ENCODE results near the gene ADPRH. TPM values are rescaled to one million over a fixed set of nuclear protein-coding genes. Genes with fewer than 3 reads are reported as not detected.

The ADPRH gene
- total and polyA plus RNA-seq, 2 of the 4 experiments (the other 2 are of a cell fraction) = under 0.01 to 0.12 TPM

GRCh38 chr3:119571688-119572087 is 7.6 kb upstream of the ADPRH start:
- no peak overlapping the region for H3K9ac ChIP-seq (ENCODE audit: low read depth, low read length)
- no peak overlapping the region for H3K56ac ChIP-seq (ENCODE audit: extremely low read depth, insufficient read depth, low read length)
- no peak overlapping the region for H3K4ac ChIP-seq (ENCODE audit: low read depth, low read length)
- H4K5ac ChIP-seq (ENCODE audit: low read depth, low read length) = no peak overlapping the region
- H3K18ac ChIP-seq (ENCODE audit: low read depth, low read length) = no peak overlapping the region
- H3K4me3 ChIP-seq (ENCODE audit: insufficient read depth, low read depth, low read length) = no peak overlapping the region
- H2BK5ac ChIP-seq (ENCODE audit: low read depth, low read length, poor library complexity, severe bottlenecking) = no peak overlapping the region
- H3K27ac ChIP-seq (ENCODE audit: insufficient read depth, low read length) = no peak overlapping the region
- WGBS, 2 experiments (ENCODE audit: extremely low coverage in 2 of 2, insufficient read length in 1 of 2) = 75% methylated on average over 2 of the region's 5 CpGs; no CpG with 5 or more reads in 1 of the 2 experiments
- no peaks in the 10 kb centered on the region for H3K9me3 ChIP-seq (ENCODE audit: control insufficient read depth, insufficient read depth, low read length)
- no peak overlapping the region for H3K14ac ChIP-seq (replicated peaks; ENCODE audit: low read depth, low read length)
- H2AK5ac ChIP-seq (ENCODE audit: low read depth, low read length) = no peak overlapping the region
- peaks cover 4% of the 10 kb centered on the region for H3K27me3 ChIP-seq (ENCODE audit: control insufficient read depth, insufficient read depth, low read length)
- in situ Hi-C loops (cut with MboI; ENCODE audit: low sequenced_read_pairs) = no loop called here
- H2BK20ac ChIP-seq (ENCODE audit: low read depth, low read length) = no peak overlapping the region
- intact Hi-C loops (cut with micrococcal nuclease) = no loop called here
- H3K79me1 ChIP-seq (ENCODE audit: low read depth in 1 of 2, low read length in 2 of 2) = no peaks in the 10 kb centered on the region
- no peak overlapping the region for H3K4me2 ChIP-seq (ENCODE audit: low read depth, low read length)
- H3K4me1 ChIP-seq (ENCODE audit: control insufficient read depth, insufficient read depth, low read length) = no peaks in the 10 kb centered on the region
- no peak overlapping the region for H4K8ac ChIP-seq (ENCODE audit: low read depth in 2 of 2, low read length in 2 of 2)
- ATAC-seq (ENCODE audit: low read depth) = no peak
- no peak overlapping the region for H2AK9ac ChIP-seq (replicated peaks; ENCODE audit: low read depth, low read length, poor library complexity)
- no peaks in the 10 kb centered on the region for H4K20me1 ChIP-seq (ENCODE audit: insufficient read depth, low read length)
- BruUV-seq (replicated peaks) = no TSS peak
- ChIA-PET CTCF (no interaction called here), POLR2A (ENCODE audit: unreplicated experiment) (no interaction called here)
- dilution Hi-C loops (cut with HindIII; ENCODE audit: low sequenced_read_pairs, unreplicated experiment) = no loop called here
- TF ChIP-seq POLR2A (IDR thresholded peaks at IDR 0.05; ENCODE audit: low read depth, low read length) (no peak), BHLHE40 (IDR thresholded peaks at IDR 0.05; ENCODE audit: low read depth, low read length) (no peak), CHD1 (IDR thresholded peaks at IDR 0.05; ENCODE audit: low read depth, low read length) (no peak), RCOR1 (IDR thresholded peaks at IDR 0.05; ENCODE audit: insufficient replicate concordance, low read length) (no peak), USF2 (IDR thresholded peaks at IDR 0.05; ENCODE audit: low read depth, low read length) (no peak), MAFK (IDR thresholded peaks at IDR 0.05; ENCODE audit: low read depth, low read length) (no peak), NFE2L2 (IDR thresholded peaks at IDR 0.05; ENCODE audit: low read depth, low read length) (no peak)
- no peaks in the 10 kb centered on the region for H3K36me3 ChIP-seq (ENCODE audit: control insufficient read depth, insufficient read depth, low read length)
- H4K91ac ChIP-seq (ENCODE audit: insufficient read depth, low read depth, low read length) = no peak overlapping the region
- H3K9me1 ChIP-seq (ENCODE audit: insufficient read depth, low read length) = no peaks in the 10 kb centered on the region
- H2BK120ac ChIP-seq (ENCODE audit: low read depth, low read length) = no peak overlapping the region
- H2BK15ac ChIP-seq (ENCODE audit: low read depth, low read length) = no peak overlapping the region
- H3K23ac ChIP-seq (ENCODE audit: low read depth, low read length) = no peak overlapping the region
- no peak overlapping the region for H2AFZ ChIP-seq (replicated peaks; ENCODE audit: low read length, poor library complexity)
- no peak for DNase-seq
